HG03442 (cell line): ENCODE measurements around the gene CTNND2.
"Not testable (repeated sequence)": the region's sequence is repeated elsewhere in the genome, so short reads cannot be mapped to it uniquely, and the experiment has no call there.

Experiments
- ATAC-seq: cut with Tn5 transposase; IDR thresholded peaks from one replicate; pipeline ENCODE4 v1.9.1; 2021; ENCODE audit warnings: mild to moderate bottlenecking, moderate library complexity; ENCODE audit not compliant: unreplicated experiment

The CTNND2 gene

DNA sequence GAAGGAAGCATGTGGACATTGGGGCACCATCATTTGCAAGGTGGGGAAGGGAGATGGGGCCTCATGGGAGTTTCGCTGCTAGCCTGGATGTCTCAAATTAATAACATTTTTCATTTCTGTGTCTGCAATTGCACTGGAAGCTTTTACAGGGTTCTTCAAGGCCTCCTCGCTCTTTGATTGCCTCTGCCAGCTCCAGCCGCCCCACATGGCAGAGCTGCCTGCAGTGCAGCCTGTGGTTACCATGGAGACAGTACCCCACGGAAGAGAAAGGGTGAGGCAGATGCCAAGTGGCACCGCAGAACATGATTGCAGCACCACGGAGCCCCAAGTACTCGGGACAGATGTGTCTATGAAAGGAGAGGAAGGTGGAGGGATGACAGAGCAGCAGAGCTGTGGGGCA, 25.4 kb downstream of the CTNND2 start:
- no peak for ATAC-seq

DNA sequence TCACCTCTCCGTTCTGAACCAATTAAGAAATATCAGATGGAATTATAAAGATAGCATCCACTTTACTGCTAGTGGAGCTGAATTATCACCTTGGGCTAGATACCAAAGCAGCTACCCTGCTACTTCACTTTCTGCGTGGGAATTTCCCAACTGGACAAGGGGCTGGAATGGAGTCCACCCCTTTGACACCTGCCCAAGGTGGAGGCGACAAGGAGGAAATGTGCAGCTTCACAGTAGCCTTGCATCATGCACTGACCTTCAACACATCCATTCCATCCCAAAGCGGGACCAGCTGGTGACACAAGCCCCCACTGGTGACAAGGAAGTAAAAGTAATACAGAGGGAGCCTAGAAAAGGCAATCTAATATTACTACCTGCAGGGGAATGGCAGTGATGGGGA, 30.7 kb downstream of the CTNND2 start:
- no peak for ATAC-seq

DNA sequence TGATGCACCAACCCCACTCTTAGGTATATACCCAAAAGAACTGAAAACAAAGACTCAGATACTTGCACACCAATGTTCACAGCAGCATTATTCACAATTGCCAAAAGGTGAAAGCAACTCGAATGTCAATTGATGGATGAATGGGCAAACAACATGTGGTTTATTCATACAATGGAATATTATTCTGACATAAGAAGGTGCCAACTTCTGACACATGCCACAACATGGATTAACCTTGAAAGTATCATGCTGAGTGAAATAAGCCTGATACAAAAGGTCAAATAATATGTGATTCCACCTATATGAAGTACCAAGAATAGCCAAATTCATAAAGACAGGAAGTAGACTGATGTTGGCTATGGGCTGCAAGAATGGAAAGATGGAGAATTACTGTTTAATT, 35.0 kb downstream of the CTNND2 start:
- no peak for ATAC-seq

DNA sequence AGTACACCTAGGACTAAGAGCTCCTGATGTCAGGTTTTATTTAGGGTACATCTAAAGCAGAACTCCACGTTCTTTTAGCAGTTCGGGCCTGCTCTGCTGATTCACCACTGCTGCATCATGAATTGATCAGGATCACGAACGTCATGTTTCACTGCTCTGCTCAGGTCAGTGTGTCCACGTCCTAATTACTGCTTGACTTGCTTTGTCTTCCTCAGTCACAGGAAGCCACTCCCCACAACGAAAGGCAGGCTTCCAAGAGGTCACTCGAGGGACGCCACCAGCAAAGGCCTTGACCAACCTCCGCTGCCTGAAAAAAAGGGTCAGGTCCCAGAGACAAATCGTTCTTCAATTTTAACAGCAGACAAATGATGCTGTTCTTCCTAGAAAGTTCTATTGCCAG, 40.3 kb downstream of the CTNND2 start:
- ATAC-seq, result no peak

DNA sequence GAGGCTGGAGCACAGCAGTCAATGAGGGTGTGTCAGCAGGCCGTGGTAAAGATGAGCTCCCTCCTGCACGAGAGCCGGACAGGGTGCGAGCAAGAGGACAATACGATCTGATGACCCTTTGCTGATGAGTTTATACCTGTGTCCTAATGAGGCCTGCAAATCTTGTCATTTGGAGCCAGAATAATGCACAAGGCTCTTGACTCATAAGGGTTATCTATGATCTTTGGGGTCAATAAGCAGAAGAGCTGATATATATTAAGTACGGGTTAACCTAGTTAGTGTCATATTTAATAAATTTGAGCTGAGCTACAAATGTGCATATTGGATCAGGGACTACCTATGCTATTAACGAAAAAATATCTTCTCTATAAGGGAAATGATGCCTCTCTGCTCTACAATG, 46.9 kb downstream of the CTNND2 start:
- ATAC-seq, result no peak

DNA sequence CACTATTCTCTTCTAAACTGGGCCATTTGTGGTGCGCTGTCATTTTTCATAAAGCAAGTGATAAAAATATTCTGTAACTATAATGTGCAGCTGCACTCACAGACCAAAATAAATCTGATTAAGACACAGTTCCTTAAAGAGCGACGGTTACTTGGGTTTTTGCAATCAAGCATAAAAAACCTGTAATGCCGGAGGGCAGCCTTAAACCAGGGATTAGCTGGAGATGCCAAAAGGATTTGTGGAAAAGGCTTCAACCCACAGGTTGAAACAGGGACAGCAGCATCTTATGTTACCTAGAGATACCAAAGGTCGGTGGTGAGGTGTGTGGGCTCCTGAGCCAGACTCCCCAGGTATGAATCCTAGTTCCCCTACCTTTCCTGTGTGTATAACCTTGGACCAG, 49.3 kb downstream of the CTNND2 start:
- ATAC-seq, result no peak

DNA sequence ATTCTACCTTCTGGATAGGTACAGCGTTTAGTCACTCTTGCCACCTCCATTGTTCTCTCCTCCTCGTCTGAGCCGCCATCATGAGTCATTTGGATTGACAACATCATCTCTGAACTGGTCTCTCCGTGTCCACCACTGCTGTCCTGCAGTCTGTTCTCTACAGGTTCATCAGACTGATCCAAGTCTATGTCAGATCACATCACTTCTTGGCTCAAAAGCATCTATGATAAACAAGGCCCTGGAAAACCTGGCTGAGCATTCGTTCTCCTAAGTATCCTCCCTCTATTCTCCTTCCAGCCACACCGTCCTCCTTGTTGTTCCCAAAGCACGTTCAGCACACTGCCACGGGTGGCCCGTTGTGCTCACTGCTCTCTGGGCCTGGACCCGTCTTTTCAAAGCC, 50.5 kb downstream of the CTNND2 start:
- ATAC-seq, result no peak

DNA sequence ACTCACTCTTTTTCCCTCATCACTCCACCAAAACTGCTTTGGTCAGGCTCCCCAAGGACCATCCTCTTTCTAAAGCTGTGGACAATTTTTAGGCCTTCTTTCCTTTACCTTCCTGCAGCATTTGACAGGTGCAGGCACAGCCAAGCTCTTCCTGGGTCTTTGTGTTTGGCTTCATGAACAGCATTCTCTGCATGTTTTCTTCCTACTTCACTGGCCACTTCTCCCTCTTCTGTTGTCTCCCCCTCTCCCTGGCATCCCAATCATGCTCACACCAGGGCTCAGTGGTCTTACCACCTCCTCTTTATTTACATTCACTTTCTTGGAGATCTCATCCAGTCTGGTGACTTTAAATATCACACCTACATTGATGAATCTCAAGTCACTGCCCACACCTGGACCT, 51.1 kb downstream of the CTNND2 start:
- ATAC-seq, result no peak

DNA sequence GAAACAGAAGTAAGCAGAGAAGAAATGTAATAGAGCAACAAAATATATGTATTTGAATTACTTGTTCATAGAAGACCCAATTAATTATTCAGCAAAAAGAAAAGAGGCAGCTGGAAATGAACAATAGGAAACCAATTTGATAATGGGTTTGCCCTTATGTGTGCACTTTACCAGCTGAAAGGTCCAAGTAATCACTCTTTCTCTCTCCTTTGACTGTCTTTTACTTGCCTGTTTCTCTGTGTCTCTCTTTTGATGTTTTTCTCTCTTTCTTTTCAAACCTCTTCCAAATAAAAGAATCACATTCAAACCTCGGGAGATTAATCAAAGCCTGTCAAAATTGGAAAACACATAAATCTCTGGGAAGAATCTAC, 51.5 kb downstream of the CTNND2 start:
- no peak for ATAC-seq

DNA sequence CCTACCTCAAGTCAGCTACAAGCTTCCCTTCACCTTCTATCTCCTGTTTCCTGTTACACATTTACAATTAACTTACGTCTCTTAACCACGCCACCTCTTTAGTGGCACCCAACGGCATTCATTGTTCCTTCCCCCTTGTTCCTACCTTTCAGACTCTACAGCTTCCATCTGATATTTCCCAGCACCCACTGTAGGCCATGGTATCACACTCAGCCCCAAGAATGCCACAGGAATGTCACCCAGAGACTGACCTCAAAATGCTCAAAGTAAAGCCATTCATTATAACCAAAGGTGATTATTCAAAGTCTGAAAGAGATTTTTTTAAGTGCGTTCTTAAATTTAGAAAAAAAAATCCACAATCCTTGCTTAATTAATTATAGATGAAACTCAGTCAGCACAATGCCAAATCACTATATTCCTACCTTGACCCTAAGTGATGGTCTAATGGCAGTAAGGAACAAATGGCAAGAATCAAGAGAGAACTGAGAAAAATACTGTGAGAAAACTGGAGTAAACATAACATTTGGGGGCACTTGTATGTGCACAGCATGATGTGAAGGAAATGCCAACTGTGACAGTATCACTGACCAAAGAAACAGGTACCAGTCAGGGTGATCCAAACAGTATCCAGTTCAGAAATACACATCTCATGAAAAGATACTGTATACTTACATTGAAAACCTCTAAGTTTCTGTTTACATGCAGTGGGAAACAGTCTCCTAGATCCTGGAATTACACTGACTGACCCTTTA, 52.1 kb downstream of the CTNND2 start:
- ATAC-seq, result no peak

DNA sequence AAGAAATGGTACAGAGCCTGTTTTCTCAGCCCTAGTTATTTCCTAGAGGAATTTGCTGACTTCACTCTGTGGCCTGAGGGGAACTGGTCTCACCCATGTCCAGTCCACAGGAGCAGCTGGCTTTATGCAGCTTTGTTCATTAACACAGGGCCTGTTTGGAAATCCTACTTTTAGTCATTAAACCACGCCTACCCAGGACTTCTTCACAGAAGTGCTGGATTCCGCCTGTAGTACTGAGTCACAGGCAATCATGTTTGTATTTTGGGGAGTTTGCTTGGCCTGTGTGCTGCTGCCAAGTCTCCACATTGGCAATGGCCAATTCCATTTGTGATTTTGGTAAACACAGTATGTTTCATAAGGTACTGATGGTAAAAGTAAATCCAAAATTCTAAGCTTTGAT, 52.8 kb downstream of the CTNND2 start:
- no peak for ATAC-seq

DNA sequence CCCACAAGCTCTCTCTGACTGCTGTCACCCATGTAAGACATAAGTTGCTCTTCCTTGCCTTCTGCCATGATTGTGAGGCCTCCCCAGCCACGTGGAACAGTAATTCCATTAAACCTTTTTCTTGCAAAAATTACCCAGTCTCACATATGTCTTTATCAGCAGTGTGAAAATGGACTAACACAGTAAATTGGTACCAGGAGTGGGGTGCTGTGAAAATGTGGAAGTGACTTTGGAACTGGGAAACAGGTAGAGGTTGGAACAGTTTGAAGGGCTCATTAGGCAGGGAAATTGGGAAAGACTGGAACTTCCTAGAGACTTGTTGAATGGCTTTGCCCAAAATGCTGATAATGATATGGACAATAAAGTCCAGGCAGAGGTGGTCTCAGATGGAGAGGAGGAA, 75.7 kb downstream of the CTNND2 start:
- ATAC-seq, result not testable (repeated sequence)

DNA sequence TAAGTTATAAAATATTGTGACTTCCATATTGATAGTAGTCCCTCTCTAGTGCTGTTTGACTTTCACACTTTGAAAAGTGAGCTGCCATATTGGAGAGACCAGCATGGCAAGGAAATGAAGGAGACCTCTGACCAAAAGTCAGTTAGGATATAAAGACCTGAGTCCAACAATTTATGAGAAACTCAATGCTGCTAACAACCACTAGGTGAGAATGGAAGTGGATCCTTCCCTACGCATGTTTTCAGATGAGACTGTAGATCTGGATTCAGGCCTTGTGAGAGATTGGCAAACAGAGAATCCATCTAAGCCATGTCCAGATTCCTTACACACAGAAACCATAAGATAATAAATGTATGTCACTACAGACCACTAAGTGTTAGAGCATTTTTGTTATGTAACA, 81.6 kb downstream of the CTNND2 start:
- ATAC-seq, result no peak

DNA sequence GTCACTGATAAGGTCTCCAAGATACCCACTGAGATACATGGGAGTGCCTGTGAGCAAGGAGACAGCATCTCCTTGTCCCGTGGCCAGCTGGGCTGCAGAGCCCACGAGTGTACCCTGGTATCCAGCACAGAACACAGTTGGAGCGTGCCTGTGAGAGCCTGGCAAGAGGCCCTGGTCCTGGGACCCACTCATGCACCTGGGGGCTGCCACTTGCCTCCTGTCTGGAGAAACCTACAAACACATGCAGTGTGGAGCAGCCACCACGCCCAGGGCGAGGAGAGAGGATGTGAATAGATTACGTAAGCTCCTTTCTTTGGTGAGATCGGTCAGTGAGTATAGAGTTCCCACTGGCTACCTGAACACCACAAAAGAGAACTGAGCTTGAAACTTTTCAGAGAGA, 88.3 kb downstream of the CTNND2 start:
- ATAC-seq, result no peak

DNA sequence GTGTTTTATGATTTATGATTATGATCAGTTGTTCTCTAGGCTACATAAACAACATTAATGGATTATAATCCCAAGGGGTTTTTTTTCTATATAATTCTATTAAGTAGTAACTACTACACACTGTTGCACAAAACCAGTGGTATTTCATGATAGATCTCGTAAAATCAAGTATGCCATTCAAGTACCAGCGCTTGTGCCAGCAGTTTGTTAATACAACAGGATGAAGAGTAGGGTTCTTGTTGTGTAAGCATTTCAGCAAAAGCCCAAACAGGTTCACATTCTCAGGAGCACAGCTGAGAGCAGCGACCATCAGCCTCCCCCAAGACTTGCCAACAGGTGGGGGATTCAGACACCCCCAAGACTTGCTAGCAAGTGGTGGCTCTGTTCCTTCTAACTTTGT, 88.8 kb downstream of the CTNND2 start:
- no peak for ATAC-seq

DNA sequence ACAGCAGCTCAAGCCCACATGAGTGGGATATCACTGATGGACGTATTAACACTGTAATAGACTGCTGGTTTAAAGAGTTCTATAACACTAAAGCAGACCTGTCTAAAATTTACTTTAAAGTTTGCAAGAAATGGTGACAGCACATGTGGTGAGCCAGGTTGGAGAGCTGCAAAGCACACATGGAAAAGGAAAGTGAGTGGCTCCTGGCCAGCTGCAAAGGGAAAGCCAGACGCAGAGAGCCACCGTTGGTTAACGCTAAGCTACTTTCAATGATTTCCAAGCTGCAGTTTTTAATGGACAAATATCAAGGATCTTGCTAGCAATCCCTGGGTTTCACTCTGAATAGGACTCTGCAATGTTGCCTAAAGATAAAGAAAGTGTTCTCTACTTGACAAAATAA, 89.9 kb downstream of the CTNND2 start:
- no peak for ATAC-seq

DNA sequence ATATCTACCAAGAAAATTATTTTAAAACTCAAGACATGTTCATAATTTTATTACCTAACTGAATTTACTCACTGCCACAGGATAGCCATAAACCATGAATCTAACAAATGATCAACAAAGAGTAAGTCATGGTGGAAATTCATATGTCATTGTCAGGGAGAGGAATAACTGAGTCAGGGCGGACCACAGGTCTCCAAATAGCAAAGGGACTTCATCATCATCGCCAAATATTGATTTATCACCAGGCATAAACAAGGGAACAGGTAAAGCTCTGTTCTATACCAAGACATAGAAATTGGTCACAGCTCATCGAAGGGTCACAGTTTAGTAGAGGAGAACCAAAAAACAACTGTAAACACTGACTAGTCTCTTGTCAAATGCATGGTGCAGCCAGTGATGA, 94.8 kb downstream of the CTNND2 start:
- no peak for ATAC-seq

DNA sequence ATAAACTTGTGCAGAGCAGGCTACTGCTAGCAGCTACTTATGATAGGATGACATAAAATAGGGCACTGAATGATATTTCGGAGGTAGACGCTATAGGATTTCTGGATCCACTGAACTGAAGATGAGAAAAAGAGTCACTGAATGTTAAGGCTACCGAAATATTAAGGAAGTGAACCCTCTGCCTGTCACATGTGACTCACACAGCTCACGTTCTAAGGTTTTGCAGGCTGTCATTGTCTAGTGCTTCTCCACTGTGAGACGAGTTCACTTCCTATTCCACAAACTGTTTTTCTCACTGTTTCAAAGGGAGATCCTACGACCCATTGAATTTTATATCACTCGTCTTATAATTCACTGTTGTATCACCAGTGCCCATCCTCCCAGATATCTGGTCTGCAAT, 100.8 kb downstream of the CTNND2 start:
- ATAC-seq, result no peak

DNA sequence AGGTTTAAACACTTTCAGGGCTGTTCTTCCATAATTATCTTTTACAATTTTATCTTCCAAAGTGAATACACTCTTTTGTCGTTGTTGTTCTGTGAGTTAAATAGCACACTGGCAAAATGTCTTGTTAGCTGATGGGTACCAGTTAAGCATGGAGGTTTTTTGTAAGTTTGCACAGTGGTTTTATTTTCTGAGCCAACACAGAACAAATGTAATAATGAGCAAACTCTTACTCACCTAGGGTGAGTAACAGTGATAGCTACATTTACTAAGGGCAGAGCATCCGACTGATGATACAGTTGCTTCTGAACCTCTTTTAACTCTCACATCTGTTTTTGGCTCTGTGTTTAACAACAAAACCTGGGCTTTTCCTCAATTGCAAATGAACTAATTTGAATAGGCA, 103.2 kb downstream of the CTNND2 start:
- no peak for ATAC-seq

DNA sequence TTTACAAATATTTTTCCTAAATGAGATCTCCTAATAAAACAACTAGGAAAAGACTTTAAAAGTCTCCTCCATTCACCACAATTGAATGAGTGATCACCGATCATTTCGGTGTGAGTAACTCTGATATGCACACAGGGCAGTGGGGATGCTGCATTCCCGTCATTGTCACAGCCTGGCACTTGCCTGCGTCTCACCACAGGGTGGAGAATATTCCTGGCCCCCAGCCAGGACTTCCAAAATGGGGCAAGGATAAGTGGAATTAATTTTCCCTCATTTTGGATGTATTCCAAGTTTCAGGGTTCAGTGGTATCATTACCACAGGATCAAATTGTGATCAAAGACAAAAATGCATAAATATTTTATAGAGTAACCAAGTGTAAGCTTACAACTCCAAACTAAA, 107.1 kb downstream of the CTNND2 start:
- no peak for ATAC-seq

DNA sequence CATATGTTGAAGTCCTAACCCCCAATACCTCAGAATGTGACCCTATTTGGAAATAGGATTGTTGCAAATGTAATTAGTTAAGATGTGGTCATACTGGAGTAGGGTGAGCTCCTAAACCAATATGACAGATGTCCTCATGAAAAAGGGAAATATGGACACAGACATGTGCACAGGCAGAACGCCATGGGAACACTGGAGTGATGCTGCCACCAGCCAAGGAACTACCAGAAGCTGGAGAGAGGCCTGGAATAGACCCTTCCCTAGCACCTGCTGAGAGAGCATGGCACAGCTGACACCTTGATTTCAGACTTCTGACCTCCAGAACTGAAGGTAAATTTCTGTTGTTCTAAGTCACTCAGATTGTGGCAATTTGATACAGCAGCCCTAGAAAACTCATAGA, 110.8 kb downstream of the CTNND2 start:
- ATAC-seq, result no peak

DNA sequence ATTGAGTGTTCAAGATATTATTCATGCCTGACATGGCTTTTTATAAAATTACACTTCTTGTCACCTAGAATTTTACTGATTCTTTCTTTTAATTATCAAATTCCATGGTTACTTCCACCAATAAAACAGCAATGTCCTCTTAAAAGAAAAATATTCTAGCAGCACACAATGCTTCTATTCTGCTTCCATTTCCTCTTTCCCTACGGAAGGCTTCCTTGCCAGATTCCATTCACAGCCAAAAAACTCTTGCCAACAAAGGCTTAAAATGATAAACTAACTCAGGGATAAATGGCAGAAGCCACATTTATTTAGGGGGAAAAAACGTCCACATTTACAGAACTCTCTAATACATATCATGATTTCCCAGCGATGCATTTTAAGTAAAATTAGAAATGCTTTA, 111.6 kb downstream of the CTNND2 start:
- ATAC-seq, result no peak

DNA sequence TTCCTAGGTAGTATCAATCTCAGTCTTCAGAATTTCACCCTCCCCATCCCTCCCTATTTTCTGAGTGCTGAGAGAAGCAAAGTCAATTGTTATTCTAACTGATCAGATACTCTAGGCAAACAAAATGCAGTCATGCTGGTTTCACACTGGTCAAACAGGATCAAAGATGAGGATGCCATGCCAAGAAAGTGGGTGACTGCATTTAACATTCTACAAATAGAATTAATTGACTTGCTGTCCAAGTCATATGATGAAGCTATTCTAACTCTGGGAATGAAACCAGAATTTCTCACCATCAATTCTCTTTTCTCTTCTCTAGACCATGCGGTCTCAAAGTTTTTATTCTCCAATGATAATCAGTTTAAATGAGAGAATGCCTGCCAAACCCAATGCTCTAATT, 112.5 kb downstream of the CTNND2 start:
- ATAC-seq, result no peak
